ENCODE data around the gene KIAA0825.
A peak's percentile ranks its signal among the peaks of the same experiment; 100 is the strongest.

The KIAA0825 gene

GRCh38 chr5:94335936-94336335, 282.5 kb downstream of the KIAA0825 start:
- no peak for DNase-seq
- intact Hi-C loops (cut with DNase I) = no loop called here

DNA sequence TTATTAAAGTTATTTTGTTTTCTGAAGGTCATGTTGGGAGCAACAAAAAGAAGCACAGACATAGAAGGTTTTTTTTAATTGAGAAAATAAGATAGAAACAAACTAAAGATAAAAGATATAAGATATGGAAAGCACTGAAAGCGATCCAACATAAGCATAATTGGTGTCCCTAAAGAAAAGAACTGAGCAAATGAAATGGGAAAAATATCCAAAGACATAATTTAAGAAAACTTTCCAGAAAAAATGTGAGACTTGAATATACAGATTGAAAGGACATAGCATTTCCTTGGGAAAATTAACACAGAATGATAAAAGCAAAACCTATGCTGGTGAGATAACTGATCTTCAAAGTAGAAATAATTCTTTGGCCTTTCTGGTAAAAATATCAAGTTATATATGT, 289.3 kb downstream of the KIAA0825 start:
- intact Hi-C loops (cut with DNase I) = no loop called here
- no peak for DNase-seq

DNA sequence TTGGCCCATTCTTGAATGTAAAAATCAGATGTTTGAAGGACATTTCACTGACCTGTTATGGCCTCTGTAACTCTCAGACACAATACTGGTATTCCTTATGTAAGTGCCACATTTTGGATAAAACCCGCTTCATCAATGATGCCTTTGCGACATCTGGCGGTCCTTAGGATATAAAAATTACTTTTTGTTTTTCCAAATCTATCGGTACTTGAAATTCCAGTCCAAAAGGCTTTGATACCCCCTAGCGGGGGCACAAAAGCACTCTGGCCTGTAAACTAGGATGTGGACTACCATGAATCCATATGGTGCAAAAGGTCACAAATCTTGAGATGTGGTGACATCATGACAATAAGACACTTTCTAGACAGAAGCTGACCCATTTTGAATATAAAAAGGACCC, 291.8 kb downstream of the KIAA0825 start:
- intact Hi-C loops (cut with DNase I) = no loop called here
- no peak for DNase-seq

GRCh38 chr5:94316916-94317838, 301.2 kb downstream of the KIAA0825 start:
- DNase-seq = no peak
- intact Hi-C loops (cut with DNase I) = no loop called here

DNA sequence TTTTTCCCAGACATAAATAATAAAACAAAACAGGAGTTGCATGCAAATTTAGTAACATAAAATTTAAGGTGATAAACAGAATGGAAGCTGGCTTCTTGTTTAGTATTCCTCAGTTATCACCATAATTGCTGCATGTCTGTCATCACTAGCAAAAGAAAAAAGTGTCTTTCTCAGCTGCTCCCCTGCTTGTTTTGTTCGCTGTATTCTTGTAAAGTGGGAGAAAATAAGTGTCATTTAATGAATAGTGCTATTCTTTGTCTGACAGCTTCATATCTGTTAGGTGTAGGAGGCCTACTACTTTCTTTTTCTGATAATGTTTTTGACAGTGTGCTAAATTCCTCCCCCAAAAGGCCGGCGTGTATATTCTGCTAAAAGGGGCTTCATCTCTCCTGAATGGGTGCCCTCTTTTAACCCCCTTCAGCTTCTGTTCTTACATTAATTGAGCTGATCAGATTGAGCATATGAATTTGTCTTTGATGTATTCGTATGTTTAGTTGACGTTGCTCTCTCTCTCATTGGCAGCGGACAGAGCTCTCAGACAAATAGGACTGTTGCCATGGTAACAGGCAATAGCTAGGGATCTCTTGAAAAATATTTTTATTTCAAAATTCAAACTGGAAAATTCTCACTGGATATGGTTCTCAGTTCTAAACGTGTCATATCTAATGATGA, 303.8 kb downstream of the KIAA0825 start:
- DNase-seq = peak in 2 of 10 donors; percentile 6 to 10
- intact Hi-C loops (cut with DNase I) = no loop called here

DNA sequence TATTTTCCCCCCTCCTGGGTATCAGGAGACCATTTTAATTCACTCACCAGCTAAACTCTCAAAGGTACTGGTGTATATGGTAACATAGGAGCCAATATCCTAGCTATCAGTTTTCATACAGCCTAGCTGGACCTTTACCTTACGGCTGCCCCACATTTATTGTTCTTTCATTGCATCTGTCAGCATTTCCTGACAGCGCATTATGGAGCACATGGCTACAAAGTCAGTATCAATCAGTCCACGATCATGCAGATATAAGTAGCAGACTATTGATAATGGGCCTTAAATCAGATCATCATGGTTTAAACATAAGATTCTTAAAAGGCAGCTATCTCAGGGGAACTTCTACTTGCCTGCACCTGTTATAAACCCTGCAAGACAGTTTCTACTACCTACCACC, 304.7 kb downstream of the KIAA0825 start:
- intact Hi-C loops (cut with DNase I) = no loop called here
- no peak for DNase-seq

GRCh38 chr5:94313188-94313587, 305.2 kb downstream of the KIAA0825 start:
- intact Hi-C loops (cut with DNase I) = no loop called here
- no peak for DNase-seq

- no peak for DNase-seq
Observed at GRCh38 chr5:94312298-94312697, 306.1 kb downstream of the KIAA0825 start.

DNA sequence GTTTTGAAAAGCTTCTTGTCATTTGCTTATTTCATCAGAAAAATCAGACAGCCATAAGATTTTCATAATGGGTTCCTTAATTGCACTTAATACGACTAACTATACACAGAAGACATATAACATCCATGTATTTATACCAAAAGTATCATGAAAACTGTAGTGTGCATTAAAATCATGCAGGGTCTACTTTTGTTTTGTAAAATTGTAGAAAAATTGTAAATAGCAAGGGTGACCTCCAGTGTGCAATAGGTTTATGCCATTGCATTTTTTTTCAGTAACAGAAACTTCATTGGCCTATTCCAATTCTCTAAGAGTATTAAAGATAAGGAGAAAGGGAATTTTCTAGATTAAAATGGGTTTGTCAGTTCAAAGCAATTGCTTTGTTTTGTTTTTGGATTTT, 307.6 kb downstream of the KIAA0825 start:
- no peak for DNase-seq
- intact Hi-C loops (cut with DNase I) = no loop called here

More at GRCh38 chr5:94312298-94312697, 306.1 kb downstream of the KIAA0825 start:
- intact Hi-C loops (cut with DNase I) = no loop called here

DNA sequence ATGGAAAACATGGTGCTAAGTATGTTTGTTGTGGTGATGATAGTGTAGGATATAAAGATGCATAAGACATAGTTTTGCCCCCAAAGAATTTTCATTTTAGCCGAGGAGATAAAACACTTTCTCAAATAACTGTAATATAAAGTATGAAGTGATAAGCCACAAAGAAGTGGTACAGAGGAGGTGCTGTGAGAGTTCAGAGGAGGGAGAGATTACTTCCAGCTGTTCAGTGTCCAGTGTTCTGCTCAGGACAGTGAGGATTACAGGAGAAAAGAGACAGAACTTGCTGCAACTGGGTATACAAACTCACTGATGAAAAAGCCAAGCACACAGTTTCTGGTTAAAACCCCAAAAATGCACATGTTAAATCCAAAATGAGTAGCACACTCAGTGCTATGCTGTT, 309.3 kb downstream of the KIAA0825 start:
- no peak for DNase-seq
- intact Hi-C loops (cut with DNase I) = no loop called here

GRCh38 chr5:94308442-94308841, 310.0 kb downstream of the KIAA0825 start:
- intact Hi-C loops (cut with DNase I) = no loop called here
- DNase-seq = no peak

DNA sequence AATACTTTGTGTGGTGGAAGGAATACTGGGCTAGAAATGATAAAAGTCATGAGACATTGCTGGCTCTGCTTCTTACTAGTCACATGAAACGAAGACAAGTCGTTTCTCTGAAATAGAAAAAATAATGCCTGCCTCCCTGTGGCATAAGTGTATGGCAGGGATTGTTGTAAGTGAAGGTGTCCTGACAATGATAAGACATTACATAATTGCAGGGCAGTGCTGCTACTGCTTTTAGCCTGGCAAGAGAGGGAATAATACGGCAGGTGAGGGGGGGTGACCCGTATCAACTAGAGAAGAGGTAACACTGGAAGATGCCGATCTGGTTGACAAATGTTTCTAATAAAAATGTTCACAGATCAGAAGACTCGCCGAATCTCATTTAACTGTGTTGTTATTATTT, 314.3 kb downstream of the KIAA0825 start:
- intact Hi-C loops (cut with DNase I) = no loop called here
- no peak for DNase-seq

GRCh38 chr5:94288937-94289336, 329.5 kb downstream of the KIAA0825 start:
- intact Hi-C loops (cut with DNase I) = no loop called here
- no peak for DNase-seq

DNA sequence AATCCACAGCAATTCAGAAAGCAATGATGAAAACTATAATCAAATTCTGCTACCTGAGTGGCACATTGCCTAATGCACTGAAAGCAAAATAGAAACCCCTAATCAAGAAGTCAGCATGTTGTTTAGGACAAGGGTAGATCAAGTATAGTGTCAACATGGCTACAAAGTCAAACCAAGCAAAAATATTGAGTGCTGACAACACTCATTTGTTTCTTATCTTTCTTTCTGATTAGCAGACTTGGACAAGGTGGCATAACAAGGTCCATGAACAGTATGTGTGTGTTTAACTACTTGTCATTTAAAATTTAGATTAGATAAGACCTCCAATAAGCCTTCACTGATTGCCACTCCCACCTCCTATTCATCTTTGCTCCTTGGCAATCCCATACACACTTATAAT, 332.4 kb downstream of the KIAA0825 start:
- intact Hi-C loops (cut with DNase I) = no loop called here
- DNase-seq = no peak

- intact Hi-C loops (cut with DNase I) = no loop called here
- no peak for DNase-seq
Observed at GRCh38 chr5:94283093-94283492, 335.3 kb downstream of the KIAA0825 start.

DNA sequence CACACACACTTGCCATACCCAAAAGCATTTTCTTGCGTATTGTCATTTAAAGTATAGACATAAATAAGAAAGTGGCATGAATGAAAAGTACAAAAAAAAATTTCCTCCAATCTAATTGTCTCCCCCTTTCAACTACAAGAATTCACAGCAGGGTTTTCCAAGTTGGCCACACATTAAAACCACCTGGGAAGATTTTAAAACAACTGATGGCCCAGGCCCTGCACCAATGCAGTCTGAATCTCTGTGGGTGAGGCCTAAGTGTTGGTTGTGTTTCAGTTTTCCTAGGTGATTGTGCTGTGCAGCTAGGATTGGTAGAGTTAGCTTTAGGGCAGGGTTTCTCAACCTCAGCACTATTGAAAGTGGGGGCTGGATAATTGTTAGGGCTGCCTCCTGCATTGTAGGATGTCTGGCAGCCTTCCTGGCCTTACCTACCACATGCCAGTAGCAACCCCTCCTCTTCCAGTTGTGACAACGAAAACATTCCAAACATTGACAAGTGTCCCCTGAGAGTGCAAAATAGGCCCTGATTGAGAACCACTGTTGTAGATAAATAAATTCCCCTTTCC, 337.1 kb downstream of the KIAA0825 start:
- no peak for DNase-seq
- intact Hi-C loops (cut with DNase I) = no loop called here

DNA sequence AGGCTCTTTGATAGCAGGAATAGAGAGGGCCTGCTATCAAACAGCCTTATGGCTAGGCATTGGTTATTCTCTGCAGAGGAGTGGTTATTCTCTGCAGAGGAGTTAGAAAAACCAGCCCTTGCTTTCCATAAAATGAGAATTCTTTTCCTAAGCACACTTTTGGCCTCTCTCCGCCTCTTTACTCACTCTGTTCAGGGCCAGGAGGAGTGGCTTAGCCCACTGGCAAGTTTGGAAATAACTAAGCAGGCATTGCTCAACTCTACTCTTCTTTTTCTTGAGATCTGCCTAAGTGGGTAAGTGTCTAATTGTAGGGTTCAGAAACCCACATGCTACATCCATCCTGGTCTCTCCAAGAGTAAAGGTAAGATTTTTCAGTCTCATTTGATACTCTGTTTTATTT, 341.7 kb downstream of the KIAA0825 start:
- intact Hi-C loops (cut with DNase I) = no loop called here
- no peak for DNase-seq

DNA sequence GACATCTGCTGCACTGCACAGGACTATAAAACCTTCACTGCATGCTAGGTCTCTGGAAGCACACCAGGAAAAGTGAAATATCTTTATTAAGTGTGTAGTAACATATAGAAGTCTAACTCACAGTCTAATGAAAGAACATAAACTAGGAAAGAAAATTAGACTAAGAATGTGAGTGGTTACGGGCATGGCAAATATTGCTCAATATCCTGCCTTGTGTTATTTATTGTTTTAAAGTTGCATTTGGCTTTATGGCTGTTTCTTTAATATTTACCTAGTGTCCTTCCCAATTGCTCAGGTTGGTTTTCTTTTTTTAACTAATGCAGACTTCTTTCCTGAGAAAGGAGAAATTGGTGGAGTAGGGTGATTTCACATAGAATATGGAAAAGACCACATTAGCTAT, 342.4 kb downstream of the KIAA0825 start:
- no peak for DNase-seq
- intact Hi-C loops (cut with DNase I) = no loop called here

DNA sequence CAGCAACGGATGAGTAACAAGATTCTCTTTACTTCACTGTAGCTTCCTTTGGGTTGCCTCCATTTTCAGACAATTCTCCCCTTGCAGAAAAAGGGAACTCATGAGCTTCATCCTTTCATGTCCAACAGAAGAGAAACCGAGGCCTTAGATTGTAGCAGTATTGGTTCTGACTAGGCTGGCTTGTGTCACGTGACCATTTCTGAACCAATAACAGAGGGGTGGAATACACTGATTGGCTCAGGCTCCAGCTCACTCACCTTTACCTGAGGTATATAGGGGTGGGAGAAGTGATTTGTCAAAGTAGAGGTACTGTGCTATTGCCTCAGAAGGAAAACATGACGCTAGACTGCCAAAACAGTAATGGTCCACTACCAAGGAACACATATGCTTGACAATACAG, 343.7 kb downstream of the KIAA0825 start:
- intact Hi-C loops (cut with DNase I) = no loop called here

GRCh38 chr5:94268226-94268625, 350.2 kb downstream of the KIAA0825 start:
- DNase-seq = peak in 3 of 10 donors; percentile 5 to 58 (median 35)
- intact Hi-C loops (cut with DNase I) = no loop called here

More for the DNA sequence above, 343.7 kb downstream of the KIAA0825 start:
- no peak for DNase-seq

- intact Hi-C loops (cut with DNase I) = no loop called here
- no peak for DNase-seq
Observed at GRCh38 chr5:94267350-94267899, 351.0 kb downstream of the KIAA0825 start.

Measured in posterior cingulate gyrus (tissue), 11 donors.